ENCODE measurements around the gene AXIN1. TPM values are rescaled to one million over a fixed set of nuclear protein-coding genes. Genes with fewer than 3 reads are reported as not detected.
"Not testable (repeated sequence)": the region's sequence is repeated elsewhere in the genome, so short reads cannot be mapped to it uniquely, and the experiment has no call there.

Gene AXIN1
- polyA plus RNA-seq, 4 donors, result 16.4 to 26.7 (median 23.2) TPM

- DNase-seq (ENCODE audit: low read depth in 4 of 4, low spot score in 2 of 4), result no peak
These were observed 81.9 kb downstream of the AXIN1 start for GRCh38 chr16:270381-271255.

- no peak for DNase-seq (ENCODE audit: low read depth in 4 of 4, low spot score in 2 of 4)
These were observed 83.3 kb downstream of the AXIN1 start for GRCh38 chr16:269061-269796.

GRCh38 chr16:268141-269053, 84.1 kb downstream of the AXIN1 start:
- DNase-seq (ENCODE audit: low read depth in 4 of 4, low spot score in 2 of 4), result no peak

GRCh38 chr16:267562-267961, 85.0 kb downstream of the AXIN1 start:
- not testable (repeated sequence) for DNase-seq (ENCODE audit: low read depth in 4 of 4, low spot score in 2 of 4)

- no peak for DNase-seq (ENCODE audit: low read depth in 4 of 4, low spot score in 2 of 4)
These were observed 86.0 kb downstream of the AXIN1 start for GRCh38 chr16:266258-267164.

GRCh38 chr16:265711-266110, 86.8 kb downstream of the AXIN1 start:
- no peak for DNase-seq (ENCODE audit: low read depth in 4 of 4, low spot score in 2 of 4)

- no peak for DNase-seq (ENCODE audit: low read depth in 4 of 4, low spot score in 2 of 4)
These were observed 87.5 kb downstream of the AXIN1 start for GRCh38 chr16:265002-265529.

GRCh38 chr16:264440-264951, 88.0 kb downstream of the AXIN1 start:
- no peak for DNase-seq (ENCODE audit: low read depth in 4 of 4, low spot score in 2 of 4)

GRCh38 chr16:263944-264343, 88.6 kb downstream of the AXIN1 start:
- no peak for DNase-seq (ENCODE audit: low read depth in 4 of 4, low spot score in 2 of 4)

- no peak for DNase-seq (ENCODE audit: low read depth in 4 of 4, low spot score in 2 of 4)
These were observed 89.2 kb downstream of the AXIN1 start for GRCh38 chr16:263182-263774.

GRCh38 chr16:262121-262745, 90.3 kb downstream of the AXIN1 start:
- DNase-seq (ENCODE audit: low read depth in 4 of 4, low spot score in 2 of 4), result no peak

- no peak for DNase-seq (ENCODE audit: low read depth in 4 of 4, low spot score in 2 of 4)
These were observed 91.4 kb downstream of the AXIN1 start for GRCh38 chr16:261031-261691.

- no peak for DNase-seq (ENCODE audit: low read depth in 4 of 4, low spot score in 2 of 4)
These were observed 92.2 kb downstream of the AXIN1 start for GRCh38 chr16:260326-260725.

- DNase-seq (ENCODE audit: low read depth in 4 of 4, low spot score in 2 of 4), result no peak
These were observed 92.7 kb downstream of the AXIN1 start for GRCh38 chr16:259814-260253.

- no peak for DNase-seq (ENCODE audit: low read depth in 4 of 4, low spot score in 2 of 4)
These were observed 93.3 kb downstream of the AXIN1 start for GRCh38 chr16:259226-259625.

GRCh38 chr16:258091-258490, 94.4 kb downstream of the AXIN1 start:
- not testable (repeated sequence) for DNase-seq (ENCODE audit: low read depth in 4 of 4, low spot score in 2 of 4)

GRCh38 chr16:255183-255582, 97.3 kb downstream of the AXIN1 start:
- no peak for DNase-seq (ENCODE audit: low read depth in 4 of 4, low spot score in 2 of 4)

GRCh38 chr16:254461-254860, 98.1 kb downstream of the AXIN1 start:
- no peak for DNase-seq (ENCODE audit: low read depth in 4 of 4, low spot score in 2 of 4)
